ENCODE data around the gene ACADM.

ACADM gene

GRCh38 chr1:75710832-75711231, 13.7 kb upstream of the ACADM start:
- no peak overlapping the region for H3K27ac ChIP-seq
- TF ChIP-seq ZFX (IDR thresholded peaks at IDR 0.05; ENCODE audit: borderline replicate concordance) (no peak), CTCF (IDR thresholded peaks at IDR 0.05) (no peak)

GRCh38 chr1:75711846-75712245, 12.7 kb upstream of the ACADM start:
- H3K27ac ChIP-seq = no peak overlapping the region
- no peak for TF ChIP-seq CTCF (IDR thresholded peaks at IDR 0.05)
- TF ChIP-seq ZFX (IDR thresholded peaks at IDR 0.05; ENCODE audit: borderline replicate concordance) = no peak

- no peak overlapping the region for H3K27ac ChIP-seq
- TF ChIP-seq ZFX (IDR thresholded peaks at IDR 0.05; ENCODE audit: borderline replicate concordance) = no peak
- TF ChIP-seq CTCF (IDR thresholded peaks at IDR 0.05) = no peak
These were observed 12.2 kb upstream of the ACADM start for GRCh38 chr1:75712306-75712705.

GRCh38 chr1:75719810-75720209, 4.7 kb upstream of the ACADM start:
- H3K27ac ChIP-seq = no peak overlapping the region
- TF ChIP-seq CTCF (IDR thresholded peaks at IDR 0.05) (no peak), ZFX (IDR thresholded peaks at IDR 0.05; ENCODE audit: borderline replicate concordance) (no peak)

GRCh38 chr1:75720325-75720724, 4.2 kb upstream of the ACADM start:
- TF ChIP-seq ZFX (IDR thresholded peaks at IDR 0.05; ENCODE audit: borderline replicate concordance) = no peak
- no peak for TF ChIP-seq CTCF (IDR thresholded peaks at IDR 0.05)
- H3K27ac ChIP-seq = no peak overlapping the region

- no peak overlapping the region for H3K27ac ChIP-seq
- TF ChIP-seq ZFX (IDR thresholded peaks at IDR 0.05; ENCODE audit: borderline replicate concordance) (no peak), CTCF (IDR thresholded peaks at IDR 0.05) (no peak)
These were observed 3.7 kb upstream of the ACADM start for GRCh38 chr1:75720820-75721219.

- peak overlapping the region; percentile 75 for H3K27ac ChIP-seq
These were observed 2.3 kb upstream of the ACADM start for GRCh38 chr1:75722246-75722645.

- TF ChIP-seq CTCF (IDR thresholded peaks at IDR 0.05) = no peak
- TF ChIP-seq ZFX (IDR thresholded peaks at IDR 0.05; ENCODE audit: borderline replicate concordance) = no peak
- peak overlapping the region; percentile 75 for H3K27ac ChIP-seq
These were observed 1.5 kb upstream of the ACADM start for GRCh38 chr1:75722966-75723365.
